GM15510 (cell line): ENCODE data around the gene CENPW.

Experiments
- POLR2A ChIP-seq: IDR thresholded peaks from 3 replicates; pipeline ENCODE4 v1.6.1; 2011; ENCODE audit warnings: borderline replicate concordance; ENCODE audit not compliant: insufficient read length; ENCODE audit errors: extremely low read depth

The CENPW gene

DNA sequence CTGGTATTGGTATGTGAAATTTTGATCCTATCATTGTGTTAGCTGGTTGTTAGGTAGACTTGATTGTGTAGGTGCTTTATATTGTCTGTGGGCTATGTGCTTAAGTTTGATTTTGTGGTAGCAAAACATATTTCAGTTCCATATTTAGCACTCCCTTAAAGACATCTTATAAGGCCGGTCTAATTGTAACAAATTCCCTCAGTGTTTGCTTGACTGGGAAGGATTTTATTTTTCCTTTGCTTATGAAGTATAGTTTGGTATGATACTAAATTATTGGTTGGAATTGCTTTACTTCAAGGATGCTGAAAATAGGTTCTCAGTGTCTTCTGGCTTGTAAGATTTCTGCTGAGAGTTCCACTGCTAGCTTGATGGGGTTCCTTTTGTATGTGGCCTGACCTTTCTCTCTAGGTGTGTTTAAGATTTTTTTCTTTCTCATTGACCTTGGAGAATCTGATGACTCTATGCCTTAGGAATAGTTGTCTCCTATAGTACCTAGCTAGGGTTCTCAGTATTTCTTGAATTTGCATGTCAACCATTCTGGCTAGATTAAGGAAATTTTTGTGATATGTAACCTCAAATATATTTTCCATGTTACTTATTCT is 20.1 kb downstream of the CENPW start:
- no peak for TF ChIP-seq POLR2A

DNA sequence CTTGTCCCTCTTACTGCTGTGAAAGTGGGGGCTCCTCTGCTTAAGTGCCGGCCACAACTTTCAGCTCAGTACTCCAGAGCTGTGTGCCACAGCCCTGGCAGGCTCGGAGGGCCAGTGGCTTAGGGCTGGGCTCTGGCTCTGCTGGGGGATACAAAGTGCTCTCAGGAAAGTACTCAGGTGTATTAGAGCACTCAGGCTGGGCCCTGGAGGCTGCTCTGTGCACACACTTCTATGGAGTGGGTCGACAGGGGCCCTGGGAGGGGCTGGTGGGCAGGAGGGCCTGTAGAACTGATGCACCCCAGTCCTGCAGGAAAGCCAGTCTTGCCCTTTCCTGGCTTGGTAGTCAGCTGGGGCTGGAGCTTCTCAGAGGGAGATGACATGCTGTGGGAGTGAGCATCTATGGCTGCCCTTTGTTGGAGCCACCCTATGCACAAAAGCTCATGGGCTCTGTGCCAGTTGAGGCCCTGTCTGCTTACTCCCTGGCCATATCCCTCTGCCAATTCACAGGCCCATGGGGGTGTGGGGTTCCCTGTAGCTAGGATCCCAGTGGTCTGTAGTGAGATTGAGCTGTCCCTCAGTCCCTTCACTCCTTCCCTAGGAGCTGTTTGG is 22.0 kb downstream of the CENPW start:
- no peak for TF ChIP-seq POLR2A

DNA sequence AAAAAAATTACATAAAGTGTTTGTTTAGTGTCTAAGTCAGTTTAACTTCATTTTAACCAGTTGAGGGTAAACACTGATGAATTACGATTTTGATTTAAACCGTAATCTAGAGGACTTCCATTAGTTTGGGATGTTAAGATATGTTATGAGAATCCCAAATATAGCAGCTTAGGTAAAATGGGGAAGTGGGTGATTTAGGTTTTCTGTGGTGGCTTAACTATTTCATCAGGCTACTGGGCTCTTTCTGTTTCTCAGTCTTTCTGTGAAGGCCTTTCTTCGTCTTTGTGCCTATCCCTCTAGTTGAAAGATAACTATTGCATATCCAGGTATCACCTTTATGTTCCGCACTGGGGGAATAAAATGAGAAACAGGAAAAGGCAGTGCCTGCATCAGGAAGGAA is 27.9 kb downstream of the CENPW start:
- TF ChIP-seq POLR2A = no peak

DNA sequence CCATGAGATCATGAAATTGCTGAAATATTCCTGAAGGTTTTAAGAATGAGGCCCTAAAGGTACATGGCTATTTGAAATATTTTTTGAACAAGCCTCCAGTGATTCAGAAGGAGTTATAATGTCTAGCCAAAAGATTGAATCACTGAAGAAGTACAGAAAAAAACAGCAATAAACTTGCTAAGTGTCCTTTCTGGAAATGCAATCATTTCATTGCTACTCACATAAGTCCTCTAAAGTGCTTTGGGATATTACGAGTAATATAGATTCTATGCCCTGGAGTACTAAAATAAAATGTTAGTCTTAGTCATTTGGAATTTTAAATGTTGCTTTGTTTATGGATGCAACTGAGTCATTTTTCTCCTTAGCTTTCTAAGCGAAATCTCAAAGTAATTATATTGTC is 32.7 kb downstream of the CENPW start:
- TF ChIP-seq POLR2A = no peak

DNA sequence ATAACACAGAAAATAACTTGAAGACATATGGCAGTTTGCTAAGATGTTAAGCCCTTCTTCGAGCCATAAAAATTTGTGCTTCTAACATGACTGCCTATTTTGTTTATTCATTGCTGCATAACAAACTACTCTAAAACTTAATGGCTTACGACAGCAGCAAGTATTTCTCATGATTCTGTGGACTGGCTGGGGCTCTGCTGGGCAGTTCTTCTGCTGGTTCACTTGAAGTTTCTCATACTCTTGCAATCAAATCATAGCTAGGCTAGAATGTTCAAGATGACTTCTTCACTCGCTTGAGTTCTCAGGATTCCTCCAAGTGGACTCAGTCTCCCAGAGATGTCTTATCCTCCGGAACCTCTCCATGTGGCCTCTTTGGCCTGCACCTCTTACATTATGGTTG is 33.4 kb downstream of the CENPW start:
- TF ChIP-seq POLR2A = no peak

DNA sequence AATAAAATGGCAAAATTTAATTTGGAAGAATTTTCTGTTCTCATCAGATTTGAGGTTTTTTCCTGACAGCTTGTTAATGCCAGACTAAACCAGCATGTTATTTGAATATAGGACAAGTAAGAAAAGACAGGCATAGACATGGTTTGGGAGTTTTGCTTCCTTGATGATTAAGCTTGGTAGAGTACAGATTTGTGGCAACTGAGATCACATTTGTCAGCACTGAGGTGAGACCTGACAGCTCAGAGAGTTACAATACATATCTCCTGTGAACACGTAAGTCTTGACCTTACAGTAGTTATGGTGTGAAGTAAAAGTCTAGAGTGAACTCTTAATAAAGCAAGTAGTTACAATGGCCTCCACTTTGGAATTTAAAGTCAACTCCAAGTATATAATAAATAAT is 34.5 kb downstream of the CENPW start:
- no peak for TF ChIP-seq POLR2A

DNA sequence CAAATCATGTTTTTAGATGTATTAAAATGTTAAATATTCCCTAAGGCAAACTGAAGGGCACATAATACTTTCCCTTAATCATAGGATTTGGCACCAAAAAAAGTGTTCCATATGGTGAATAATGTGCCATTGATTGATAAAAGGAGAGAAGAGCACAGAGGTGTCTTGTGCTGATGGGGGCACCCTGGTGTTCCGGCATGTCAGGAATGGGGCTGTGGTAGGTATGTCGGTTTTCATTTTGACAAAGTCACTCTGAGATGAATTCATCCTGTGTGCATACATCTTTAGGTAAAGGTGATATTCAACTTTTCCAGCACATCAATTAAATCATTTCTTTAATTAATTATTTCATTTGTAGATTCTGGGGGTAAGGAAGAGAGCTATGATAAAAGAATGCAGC is 36.8 kb downstream of the CENPW start:
- no peak for TF ChIP-seq POLR2A

DNA sequence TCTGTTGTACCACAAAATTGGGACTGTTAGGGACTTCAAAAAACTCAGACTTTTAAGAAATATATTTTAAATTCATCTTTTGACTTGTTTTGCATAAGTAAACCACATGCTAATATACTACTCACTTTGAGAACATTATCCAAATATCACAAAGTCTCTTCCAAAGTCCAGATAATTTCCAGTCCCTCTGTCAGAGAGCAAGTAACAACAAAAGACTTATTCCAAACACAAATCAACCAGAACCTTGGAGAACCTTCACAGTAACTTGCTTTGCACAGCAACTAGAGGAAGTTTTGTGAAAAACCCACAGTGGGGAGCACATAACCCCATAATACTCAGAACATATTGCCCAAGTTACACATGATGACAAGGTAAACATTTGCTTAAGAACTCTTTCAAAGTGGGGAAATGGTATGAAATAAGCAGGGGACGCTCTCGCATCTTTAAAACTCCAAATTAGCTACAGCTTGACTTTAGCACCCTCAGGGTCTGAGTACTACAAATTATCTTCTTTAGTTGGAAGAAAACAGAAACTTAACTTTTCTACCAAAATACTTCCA is 37.8 kb downstream of the CENPW start:
- TF ChIP-seq POLR2A = no peak

DNA sequence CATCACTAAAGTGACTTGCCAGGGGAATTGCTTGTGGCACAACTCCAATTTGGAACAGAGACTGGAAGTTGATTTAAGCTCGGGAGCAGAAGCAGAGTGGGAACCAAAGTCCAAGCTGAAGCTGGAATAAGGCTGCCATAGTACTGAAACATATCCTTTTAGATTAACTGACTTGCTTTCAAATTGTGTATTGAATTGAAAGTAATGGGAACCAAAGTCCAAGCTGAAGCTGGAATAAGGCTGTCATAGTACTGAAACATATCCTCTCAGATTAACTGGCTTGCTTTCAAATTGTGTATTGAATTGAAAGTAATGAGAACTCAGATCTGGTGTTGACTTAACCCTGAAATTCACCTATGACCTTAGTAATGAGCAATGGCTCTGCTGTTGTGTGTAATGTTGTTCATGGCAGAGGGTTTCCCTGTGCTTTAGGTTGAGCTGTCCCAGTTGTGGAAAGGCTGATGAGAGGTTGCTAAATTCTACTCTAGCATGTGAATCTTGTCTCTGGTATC is 40.2 kb downstream of the CENPW start:
- TF ChIP-seq POLR2A = no peak

DNA sequence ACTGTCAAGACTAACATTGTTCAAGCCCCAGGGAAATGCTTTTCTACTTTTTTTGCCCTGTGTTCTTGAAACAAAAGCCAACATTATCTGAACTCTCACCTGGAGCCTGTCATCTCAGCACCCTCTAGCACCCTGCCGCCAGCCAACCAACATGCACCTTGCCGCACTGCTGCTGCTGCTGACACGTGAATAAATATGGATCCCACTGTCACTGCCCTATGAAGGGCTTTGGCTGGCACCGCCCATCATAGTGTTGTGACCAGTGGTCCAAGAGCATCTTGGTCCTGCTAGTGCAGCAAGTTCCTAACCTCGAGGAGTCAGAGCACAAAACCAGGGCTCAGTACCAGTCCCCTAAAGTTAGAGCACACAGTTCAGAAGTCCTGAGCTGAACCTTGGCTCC is 41.6 kb downstream of the CENPW start:
- no peak for TF ChIP-seq POLR2A

DNA sequence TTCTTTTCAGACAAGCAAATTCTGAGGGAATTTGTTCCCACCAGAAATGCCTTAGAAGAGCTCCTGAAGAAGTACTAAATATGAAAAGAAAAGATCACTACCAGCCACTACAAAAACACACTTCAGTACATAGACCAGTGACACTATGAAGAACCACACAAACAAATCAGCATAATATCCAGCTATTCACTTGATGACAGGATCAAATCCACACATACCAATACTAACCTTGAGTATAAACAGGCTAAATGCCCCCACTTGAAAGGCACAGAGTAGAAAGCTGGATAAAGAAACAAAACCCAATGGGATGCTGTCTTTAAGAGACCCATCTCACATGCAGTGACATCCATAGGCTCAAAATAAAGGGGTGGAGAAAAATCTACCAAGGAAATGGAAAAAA is 43.3 kb downstream of the CENPW start:
- no peak for TF ChIP-seq POLR2A

DNA sequence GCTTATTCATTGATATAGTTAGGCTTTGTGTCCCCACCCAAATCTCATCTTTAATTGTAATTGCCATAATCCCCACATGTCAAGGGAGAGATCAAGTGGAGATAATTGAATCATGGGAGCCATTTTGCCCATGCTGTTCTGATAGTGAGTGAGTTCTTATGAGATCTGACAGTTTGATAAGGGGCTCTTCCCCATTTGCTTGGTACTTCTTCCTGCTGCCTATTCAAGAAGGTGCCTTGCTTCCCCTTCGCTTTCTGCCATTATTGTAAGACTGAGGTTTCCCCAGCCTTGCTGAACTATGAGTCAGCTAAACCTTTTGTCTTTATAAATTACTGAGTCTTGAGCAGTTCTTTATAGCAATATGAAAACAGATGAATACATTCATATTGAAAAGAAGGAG is 45.6 kb downstream of the CENPW start:
- TF ChIP-seq POLR2A = no peak

DNA sequence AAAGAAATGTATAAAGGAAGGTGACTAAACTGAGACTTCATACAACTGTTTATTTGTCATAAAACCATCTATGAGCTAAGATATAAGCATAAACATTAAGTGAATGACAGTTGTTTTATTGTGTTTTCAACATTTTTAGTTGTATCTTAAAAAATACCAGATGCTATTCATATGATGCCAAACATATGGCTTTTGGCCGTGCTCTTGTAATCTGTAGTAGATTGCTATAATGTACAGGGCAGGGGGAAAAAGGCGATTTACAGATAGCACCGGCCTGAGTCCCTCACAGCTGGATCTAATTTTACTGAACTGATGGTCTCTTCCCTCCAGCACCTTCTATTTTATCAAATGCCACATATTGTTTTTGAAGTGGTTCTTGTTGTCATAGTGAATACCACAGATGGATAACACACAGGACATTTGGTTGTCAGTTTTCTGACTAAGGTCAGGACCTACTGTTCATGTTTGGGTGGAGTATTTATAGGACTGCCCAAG is 48.2 kb downstream of the CENPW start:
- no peak for TF ChIP-seq POLR2A

DNA sequence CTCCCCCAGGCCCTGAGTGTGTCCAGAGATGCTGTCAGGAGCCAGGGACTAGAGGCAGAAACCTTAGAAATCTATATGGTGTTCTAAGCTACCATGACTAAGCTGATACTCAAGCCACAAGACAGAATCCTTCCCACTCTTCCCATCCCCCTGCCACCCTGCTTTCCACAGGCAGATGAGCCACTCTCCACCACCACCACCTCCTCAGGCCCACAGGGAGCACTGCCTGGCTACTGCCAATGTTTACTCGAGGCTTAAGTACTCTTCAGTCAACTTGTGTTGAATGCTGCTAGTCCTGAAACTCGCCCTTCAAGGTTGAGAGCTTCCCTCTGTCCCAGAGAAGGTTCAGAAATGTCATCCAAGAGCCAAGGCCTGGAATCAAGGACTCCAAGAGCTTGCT is 56.2 kb downstream of the CENPW start:
- TF ChIP-seq POLR2A = no peak
